ENCODE measurements around the gene FRMD4B.

DNA sequence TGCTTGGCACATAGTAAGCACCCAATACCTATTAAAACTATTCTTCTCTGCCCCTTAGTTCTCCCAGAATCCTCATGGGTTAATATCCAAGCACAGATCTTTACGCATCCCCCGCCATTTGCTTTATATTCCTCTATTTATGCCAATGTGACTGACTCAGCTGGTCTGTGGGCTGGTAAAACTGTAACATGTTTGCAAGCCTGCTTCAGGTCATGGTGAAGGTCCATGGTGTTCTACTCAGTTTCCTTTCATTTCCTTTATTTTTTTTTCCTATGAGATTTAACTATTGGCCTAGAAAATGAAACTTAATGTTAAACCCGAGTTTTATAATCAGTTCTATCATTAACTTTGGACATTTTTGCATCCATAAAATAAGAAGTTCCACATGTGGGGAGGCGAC lies 47.0 kb downstream of the FRMD4B start:
- TF ChIP-seq POLR2AphosphoS5 (IDR thresholded peaks at IDR 0.05; ENCODE audit: borderline replicate concordance, low read depth, low read length) = no peak
- TF ChIP-seq EZH2 (IDR thresholded peaks at IDR 0.05) = no peak

Data from SK-N-MC (cell line).